Measurements from ENCODE around the gene TIFAB.

TIFAB gene

GRCh38 chr5:135476615-135477581 lies 24.7 kb upstream of the TIFAB start:
- no peak overlapping the region for H2AFZ ChIP-seq (ENCODE audit: low read depth, low read length)
- no peak for ATAC-seq (ENCODE audit: insufficient read depth, low read depth)
- no peaks in the 10 kb centered on the region for H3K36me3 ChIP-seq (ENCODE audit: insufficient read depth, low read length)
- no peaks in the 10 kb centered on the region for H4K20me1 ChIP-seq (ENCODE audit: insufficient read depth, low read length)
- H3K9ac ChIP-seq (ENCODE audit: low read depth, low read length), result no peak overlapping the region
- H3K79me2 ChIP-seq (ENCODE audit: insufficient read depth, low read length), result no peaks in the 10 kb centered on the region
- no peak overlapping the region for H3K4me3 ChIP-seq (ENCODE audit: low read depth in 1 of 2, low read length in 2 of 2)
- H3K4me1 ChIP-seq (ENCODE audit: insufficient read depth, low read length), result no peaks in the 10 kb centered on the region
- TF ChIP-seq EZH2 (IDR thresholded peaks at IDR 0.05; ENCODE audit: borderline replicate concordance, low read depth, low read length, severe bottlenecking), result no peak
- TF ChIP-seq, protein P1, sequence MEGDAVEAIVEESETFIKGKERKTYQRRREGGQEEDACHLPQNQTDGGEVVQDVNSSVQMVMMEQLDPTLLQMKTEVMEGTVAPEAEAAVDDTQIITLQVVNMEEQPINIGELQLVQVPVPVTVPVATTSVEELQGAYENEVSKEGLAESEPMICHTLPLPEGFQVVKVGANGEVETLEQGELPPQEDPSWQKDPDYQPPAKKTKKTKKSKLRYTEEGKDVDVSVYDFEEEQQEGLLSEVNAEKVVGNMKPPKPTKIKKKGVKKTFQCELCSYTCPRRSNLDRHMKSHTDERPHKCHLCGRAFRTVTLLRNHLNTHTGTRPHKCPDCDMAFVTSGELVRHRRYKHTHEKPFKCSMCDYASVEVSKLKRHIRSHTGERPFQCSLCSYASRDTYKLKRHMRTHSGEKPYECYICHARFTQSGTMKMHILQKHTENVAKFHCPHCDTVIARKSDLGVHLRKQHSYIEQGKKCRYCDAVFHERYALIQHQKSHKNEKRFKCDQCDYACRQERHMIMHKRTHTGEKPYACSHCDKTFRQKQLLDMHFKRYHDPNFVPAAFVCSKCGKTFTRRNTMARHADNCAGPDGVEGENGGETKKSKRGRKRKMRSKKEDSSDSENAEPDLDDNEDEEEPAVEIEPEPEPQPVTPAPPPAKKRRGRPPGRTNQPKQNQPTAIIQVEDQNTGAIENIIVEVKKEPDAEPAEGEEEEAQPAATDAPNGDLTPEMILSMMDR (IDR thresholded peaks at IDR 0.05; ENCODE audit: borderline replicate concordance, extremely low read depth, low read length, poor library complexity, severe bottlenecking), result no peak
- H3K27me3 ChIP-seq (ENCODE audit: insufficient read depth, low read length, poor library complexity), result peaks cover 34% of the 10 kb centered on the region
- no peak overlapping the region for H3K4me2 ChIP-seq (ENCODE audit: insufficient read depth, low read length)
- no peak overlapping the region for H3K27ac ChIP-seq (ENCODE audit: low read length)
- H3K9me3 ChIP-seq (ENCODE audit: insufficient read depth, low read length, severe bottlenecking), result no peaks in the 10 kb centered on the region
- DNase-seq, result no peak

DNA sequence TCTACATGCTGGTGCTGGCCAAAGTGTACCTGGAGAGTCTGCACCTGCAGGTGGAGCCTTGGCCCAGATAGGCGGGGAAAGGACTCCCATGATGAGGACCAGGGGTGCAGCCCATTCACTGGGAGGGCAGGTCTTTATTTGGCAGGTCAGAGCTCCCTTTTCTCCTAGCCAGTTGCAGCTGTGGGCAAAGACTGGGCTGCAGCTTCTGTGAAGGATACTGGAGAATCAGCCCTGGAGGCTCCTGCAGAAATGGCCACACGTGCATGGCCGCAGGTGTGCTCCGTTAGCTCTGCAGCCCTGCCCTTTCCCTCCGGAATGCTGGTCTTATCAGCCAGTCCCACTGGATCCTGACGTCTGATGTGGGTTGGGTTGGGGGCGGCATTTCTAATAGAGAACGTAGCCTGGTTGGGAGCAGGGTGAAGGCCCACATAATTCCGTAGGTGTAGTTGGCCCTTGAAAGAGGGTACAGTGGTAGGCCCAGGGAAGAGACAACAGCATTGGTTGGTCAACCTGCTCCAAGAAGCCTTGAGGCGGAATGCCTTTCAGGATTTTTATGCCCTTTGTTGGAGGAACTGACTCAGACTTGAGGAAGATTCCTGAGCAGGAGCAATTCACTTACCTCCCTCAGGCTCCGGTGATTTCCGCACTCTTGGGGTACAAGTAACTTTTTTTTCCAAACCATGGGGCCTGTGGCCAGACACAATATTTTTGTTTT lies 22.0 kb upstream of the TIFAB start:
- Histone ChIP-seq H3K4me2 (ENCODE audit: insufficient read depth, low read length) (no peak overlapping the region), H3K36me3 (ENCODE audit: insufficient read depth, low read length) (no peaks in the 10 kb centered on the region), H3K27ac (ENCODE audit: low read length) (no peak overlapping the region), H3K4me3 (ENCODE audit: low read depth in 1 of 2, low read length in 2 of 2) (no peak overlapping the region), H4K20me1 (ENCODE audit: insufficient read depth, low read length) (no peaks in the 10 kb centered on the region), H3K27me3 (ENCODE audit: insufficient read depth, low read length, poor library complexity) (peaks cover 44% of the 10 kb centered on the region), H3K9ac (ENCODE audit: low read depth, low read length) (no peak overlapping the region), H2AFZ (ENCODE audit: low read depth, low read length) (no peak overlapping the region), H3K4me1 (ENCODE audit: insufficient read depth, low read length) (no peaks in the 10 kb centered on the region), H3K9me3 (ENCODE audit: insufficient read depth, low read length, severe bottlenecking) (no peaks in the 10 kb centered on the region), H3K79me2 (ENCODE audit: insufficient read depth, low read length) (no peaks in the 10 kb centered on the region)
- no peak for TF ChIP-seq EZH2 (IDR thresholded peaks at IDR 0.05; ENCODE audit: borderline replicate concordance, low read depth, low read length, severe bottlenecking)
- no peak for ATAC-seq (ENCODE audit: insufficient read depth, low read depth)
- no peak for DNase-seq

GRCh38 chr5:135472141-135472540 lies 20.0 kb upstream of the TIFAB start:
- Histone ChIP-seq H3K27ac (ENCODE audit: low read length) (no peak overlapping the region), H3K4me1 (ENCODE audit: insufficient read depth, low read length) (no peaks in the 10 kb centered on the region), H3K36me3 (ENCODE audit: insufficient read depth, low read length) (no peaks in the 10 kb centered on the region), H3K79me2 (ENCODE audit: insufficient read depth, low read length) (no peaks in the 10 kb centered on the region), H3K4me3 (ENCODE audit: low read depth in 1 of 2, low read length in 2 of 2) (no peak overlapping the region), H2AFZ (ENCODE audit: low read depth, low read length) (no peak overlapping the region), H3K27me3 (ENCODE audit: insufficient read depth, low read length, poor library complexity) (peaks cover 50% of the 10 kb centered on the region), H3K4me2 (ENCODE audit: insufficient read depth, low read length) (no peak overlapping the region), H4K20me1 (ENCODE audit: insufficient read depth, low read length) (no peaks in the 10 kb centered on the region), H3K9ac (ENCODE audit: low read depth, low read length) (no peak overlapping the region), H3K9me3 (ENCODE audit: insufficient read depth, low read length, severe bottlenecking) (no peaks in the 10 kb centered on the region)
- no peak for ATAC-seq (ENCODE audit: insufficient read depth, low read depth)
- TF ChIP-seq, protein P1 (IDR thresholded peaks at IDR 0.05; ENCODE audit: borderline replicate concordance, extremely low read depth, low read length, poor library complexity, severe bottlenecking), result no peak
- no peak for TF ChIP-seq EZH2 (IDR thresholded peaks at IDR 0.05; ENCODE audit: borderline replicate concordance, low read depth, low read length, severe bottlenecking)
- no peak for DNase-seq

DNA sequence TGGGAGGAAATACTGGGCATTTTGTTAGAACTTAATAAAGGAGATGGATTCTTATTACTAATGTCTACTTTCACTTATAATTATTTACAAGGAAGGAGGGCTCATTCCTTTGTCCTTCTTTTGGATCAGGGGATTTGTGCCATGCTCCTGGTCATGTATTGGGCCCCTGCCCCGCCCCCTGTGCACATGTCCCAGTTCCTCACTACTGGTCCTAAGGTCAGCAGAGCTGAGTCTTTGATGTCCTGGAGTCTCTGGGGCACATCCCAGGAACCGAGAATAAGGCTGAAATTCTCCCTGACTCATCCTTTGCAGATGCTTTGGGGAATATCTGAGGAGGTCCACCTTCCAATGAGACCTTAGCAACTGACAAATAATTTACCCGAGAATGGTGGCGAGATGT lies 19.6 kb upstream of the TIFAB start:
- TF ChIP-seq, protein P1 (IDR thresholded peaks at IDR 0.05; ENCODE audit: borderline replicate concordance, extremely low read depth, low read length, poor library complexity, severe bottlenecking), result no peak
- TF ChIP-seq EZH2 (IDR thresholded peaks at IDR 0.05; ENCODE audit: borderline replicate concordance, low read depth, low read length, severe bottlenecking), result no peak
- Histone ChIP-seq H3K9me3 (ENCODE audit: insufficient read depth, low read length, severe bottlenecking) (no peaks in the 10 kb centered on the region), H4K20me1 (ENCODE audit: insufficient read depth, low read length) (no peaks in the 10 kb centered on the region), H3K27me3 (ENCODE audit: insufficient read depth, low read length, poor library complexity) (peaks cover 54% of the 10 kb centered on the region), H3K4me3 (ENCODE audit: low read depth in 1 of 2, low read length in 2 of 2) (no peak overlapping the region), H3K9ac (ENCODE audit: low read depth, low read length) (no peak overlapping the region), H3K79me2 (ENCODE audit: insufficient read depth, low read length) (no peaks in the 10 kb centered on the region), H3K4me1 (ENCODE audit: insufficient read depth, low read length) (no peaks in the 10 kb centered on the region), H3K4me2 (ENCODE audit: insufficient read depth, low read length) (no peak overlapping the region), H3K27ac (ENCODE audit: low read length) (no peak overlapping the region), H3K36me3 (ENCODE audit: insufficient read depth, low read length) (no peaks in the 10 kb centered on the region), H2AFZ (ENCODE audit: low read depth, low read length) (no peak overlapping the region)
- DNase-seq, result no peak
- ATAC-seq (ENCODE audit: insufficient read depth, low read depth), result no peak

Measured in DND-41 (cell line).